ENCODE results near the gene PICK1. TPM values are rescaled to one million over a fixed set of nuclear protein-coding genes. Genes with fewer than 3 reads are reported as not detected.

The PICK1 gene
- polyA plus RNA-seq, 1 donor from 2014 or later: 101 TPM

DNA sequence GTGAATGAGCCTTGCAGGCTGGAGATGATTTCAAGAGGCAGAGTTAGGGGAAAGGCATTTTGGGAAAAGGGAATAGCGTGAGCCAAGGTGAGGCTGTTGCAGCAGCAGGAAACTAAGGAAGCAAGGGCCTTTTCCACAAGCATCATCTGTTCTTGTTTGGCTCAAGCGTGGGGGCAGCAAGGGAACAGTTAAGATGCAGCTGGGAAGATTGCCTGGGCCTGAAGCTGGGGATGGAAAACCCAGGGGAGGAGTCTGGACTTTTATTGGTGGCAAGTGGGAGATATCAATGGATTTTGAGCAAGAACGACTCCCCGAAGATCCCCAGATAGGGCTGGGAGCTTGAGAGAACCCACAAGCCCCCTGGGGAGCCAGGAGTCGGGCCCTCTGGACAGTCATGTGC lies 27.3 kb upstream of the PICK1 start:
- TF ChIP-seq EP300 (conservative IDR thresholded peaks at IDR 0.05; ENCODE audit: poor library complexity, severe bottlenecking) (no peak), RAD21 (conservative IDR thresholded peaks at IDR 0.05) (no peak), EZH2 (IDR thresholded peaks at IDR 0.05; ENCODE audit: borderline replicate concordance, insufficient read depth, low read length, poor library complexity, severe bottlenecking) (no peak), TAF1 (IDR thresholded peaks at IDR 0.05; ENCODE audit: low read depth) (no peak), POLR2AphosphoS5 (IDR thresholded peaks at IDR 0.05) (no peak), MXI1 (conservative IDR thresholded peaks at IDR 0.05; ENCODE audit: poor library complexity, severe bottlenecking) (no peak), CTCF (IDR thresholded peaks at IDR 0.05; ENCODE audit: poor library complexity, severe bottlenecking) (no peak), SMC3 (conservative IDR thresholded peaks at IDR 0.05; ENCODE audit: poor library complexity) (no peak), REST (IDR thresholded peaks at IDR 0.05; ENCODE audit: borderline replicate concordance) (no peak)
- Histone ChIP-seq H4K20me1 (ENCODE audit: insufficient read depth) (no peaks in the 10 kb centered on the region), H3K27me3 (ENCODE audit: insufficient read depth, low read depth, low read length) (no peaks in the 10 kb centered on the region), H3K4me2 (ENCODE audit: low read length) (no peak overlapping the region), H3K36me3 (ENCODE audit: insufficient read depth, low read length) (no peaks in the 10 kb centered on the region), H3F3A (ENCODE audit: insufficient read depth, low read length, poor library complexity, severe bottlenecking) (no peaks in the 10 kb centered on the region), H3K4me3 (ENCODE audit: low read length) (no peak overlapping the region), H3K9ac (ENCODE audit: low read length) (no peak overlapping the region), H2AFZ (ENCODE audit: low read depth, low read length) (no peak overlapping the region), H3K79me2 (replicated peaks; ENCODE audit: insufficient read depth, low read length) (no peaks in the 10 kb centered on the region), H3K9me3 (ENCODE audit: low read length) (no peaks in the 10 kb centered on the region), H3K9me2 (ENCODE audit: insufficient read depth, low read length) (no peaks in the 10 kb centered on the region), H3K27ac (ENCODE audit: low read length) (no peak overlapping the region)

GRCh38 chr22:38030311-38031133 lies 26.7 kb upstream of the PICK1 start:
- Histone ChIP-seq H3K4me2 (ENCODE audit: low read length) (no peak overlapping the region), H4K20me1 (ENCODE audit: insufficient read depth) (no peaks in the 10 kb centered on the region), H3K27ac (ENCODE audit: low read length) (no peak overlapping the region), H3K36me3 (ENCODE audit: insufficient read depth, low read length) (no peaks in the 10 kb centered on the region), H3F3A (ENCODE audit: insufficient read depth, low read length, poor library complexity, severe bottlenecking) (no peaks in the 10 kb centered on the region), H3K79me2 (replicated peaks; ENCODE audit: insufficient read depth, low read length) (no peaks in the 10 kb centered on the region), H3K4me3 (ENCODE audit: low read length) (no peak overlapping the region), H3K9me2 (ENCODE audit: insufficient read depth, low read length) (no peaks in the 10 kb centered on the region), H3K27me3 (ENCODE audit: insufficient read depth, low read depth, low read length) (no peaks in the 10 kb centered on the region), H3K9ac (ENCODE audit: low read length) (no peak overlapping the region), H3K9me3 (ENCODE audit: low read length) (no peaks in the 10 kb centered on the region), H2AFZ (ENCODE audit: low read depth, low read length) (no peak overlapping the region)
- TF ChIP-seq RAD21 (conservative IDR thresholded peaks at IDR 0.05) (no peak), SMC3 (conservative IDR thresholded peaks at IDR 0.05; ENCODE audit: poor library complexity) (no peak), EZH2 (IDR thresholded peaks at IDR 0.05; ENCODE audit: borderline replicate concordance, insufficient read depth, low read length, poor library complexity, severe bottlenecking) (no peak), POLR2AphosphoS5 (IDR thresholded peaks at IDR 0.05) (no peak), TAF1 (IDR thresholded peaks at IDR 0.05; ENCODE audit: low read depth) (no peak)
